ENCODE results near the gene ZNF616.

Gene ZNF616

DNA sequence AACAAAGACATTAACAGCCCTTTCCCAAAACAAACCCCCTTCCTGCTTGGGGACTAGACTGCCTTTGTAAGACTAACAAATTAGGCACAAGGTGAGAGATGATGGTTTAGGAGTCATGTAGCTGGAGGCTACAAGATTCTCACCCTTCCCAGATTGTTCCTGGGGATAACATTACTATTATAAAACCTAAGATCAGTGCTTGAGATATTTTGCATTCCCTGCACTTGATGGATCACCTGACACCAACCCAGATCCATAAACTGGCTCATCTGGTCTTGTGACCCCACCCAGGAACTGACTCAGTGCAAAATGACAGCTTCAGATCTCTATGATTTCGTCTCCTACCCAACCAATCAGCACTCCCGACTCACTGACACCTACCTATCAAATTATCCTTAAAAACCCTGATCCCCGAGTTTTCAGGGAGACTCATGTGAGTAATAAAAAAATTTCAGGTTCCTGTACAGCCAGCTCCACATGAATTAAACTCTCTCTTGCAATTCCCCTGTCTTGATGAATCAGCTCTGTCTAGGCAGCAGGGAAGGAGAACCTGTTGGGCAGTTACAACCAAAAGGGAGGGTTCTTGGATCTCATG, 2.4 kb upstream of the ZNF616 start:
- no peak for ATAC-seq
- TF ChIP-seq ZFP3 (CRISPR knock-in tag; IDR thresholded peaks at IDR 0.05): no peak
- TF ChIP-seq RARB (CRISPR knock-in tag; IDR thresholded peaks at IDR 0.05): no peak
- TF ChIP-seq PPARA (CRISPR knock-in tag; IDR thresholded peaks at IDR 0.05; ENCODE audit: borderline replicate concordance): no peak
- TF ChIP-seq TOX (CRISPR knock-in tag; IDR thresholded peaks at IDR 0.05; ENCODE audit: borderline replicate concordance): no peak
- TF ChIP-seq ARNTL (CRISPR knock-in tag; IDR thresholded peaks at IDR 0.05; ENCODE audit: borderline replicate concordance, low read depth): no peak
- TF ChIP-seq ZNF565 (CRISPR knock-in tag; conservative IDR thresholded peaks at IDR 0.05; ENCODE audit: low read depth): no peak
- no peak for TF ChIP-seq SNAI2 (CRISPR knock-in tag; IDR thresholded peaks at IDR 0.05)
- TF ChIP-seq ESRRG (CRISPR knock-in tag; IDR thresholded peaks at IDR 0.05): no peak
- no peak for TF ChIP-seq CSDC2 (CRISPR knock-in tag; IDR thresholded peaks at IDR 0.05)
- no peak for TF ChIP-seq TCF4 (CRISPR knock-in tag; IDR thresholded peaks at IDR 0.05; ENCODE audit: borderline replicate concordance)
- TF ChIP-seq ZC3H10 (CRISPR knock-in tag; IDR thresholded peaks at IDR 0.05): no peak
- TF ChIP-seq OSR1 (CRISPR knock-in tag; IDR thresholded peaks at IDR 0.05): no peak

DNA sequence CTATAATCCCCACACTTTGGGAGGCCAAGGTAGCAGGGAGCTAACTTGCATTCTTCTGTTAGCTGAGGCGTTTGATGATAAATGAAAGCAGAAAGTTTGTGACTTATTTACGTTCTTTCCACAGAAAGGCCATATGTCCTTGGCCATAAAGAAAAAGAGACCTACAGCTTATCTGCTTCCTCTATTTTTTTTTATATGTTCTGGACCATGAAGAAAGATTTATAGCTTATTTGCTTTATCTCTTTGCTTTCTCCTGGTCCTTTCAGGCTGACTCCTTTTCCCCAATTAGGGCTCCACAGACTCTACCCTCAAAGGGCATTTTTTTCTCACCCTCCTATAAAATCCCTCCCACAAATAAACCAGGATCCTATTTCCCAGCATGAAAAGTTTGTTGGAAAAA, 1.5 kb upstream of the ZNF616 start:
- ATAC-seq: no peak
- TF ChIP-seq ESRRG (CRISPR knock-in tag; IDR thresholded peaks at IDR 0.05) (no peak), TOX (CRISPR knock-in tag; IDR thresholded peaks at IDR 0.05; ENCODE audit: borderline replicate concordance) (no peak), SNAI2 (CRISPR knock-in tag; IDR thresholded peaks at IDR 0.05) (no peak), ZNF565 (CRISPR knock-in tag; conservative IDR thresholded peaks at IDR 0.05; ENCODE audit: low read depth) (no peak), ZC3H10 (CRISPR knock-in tag; IDR thresholded peaks at IDR 0.05) (no peak), ZFP30 (CRISPR knock-in tag; IDR thresholded peaks at IDR 0.05) (no peak), PPARA (CRISPR knock-in tag; IDR thresholded peaks at IDR 0.05; ENCODE audit: borderline replicate concordance) (no peak), GLIS3 (CRISPR knock-in tag; IDR thresholded peaks at IDR 0.05) (no peak), OSR1 (CRISPR knock-in tag; IDR thresholded peaks at IDR 0.05) (no peak), ARNTL (CRISPR knock-in tag; IDR thresholded peaks at IDR 0.05; ENCODE audit: borderline replicate concordance, low read depth) (no peak), BACH2 (CRISPR knock-in tag; IDR thresholded peaks at IDR 0.05; ENCODE audit: borderline replicate concordance) (no peak), CSDC2 (CRISPR knock-in tag; IDR thresholded peaks at IDR 0.05) (no peak)
- TF ChIP-seq, protein P1, sequence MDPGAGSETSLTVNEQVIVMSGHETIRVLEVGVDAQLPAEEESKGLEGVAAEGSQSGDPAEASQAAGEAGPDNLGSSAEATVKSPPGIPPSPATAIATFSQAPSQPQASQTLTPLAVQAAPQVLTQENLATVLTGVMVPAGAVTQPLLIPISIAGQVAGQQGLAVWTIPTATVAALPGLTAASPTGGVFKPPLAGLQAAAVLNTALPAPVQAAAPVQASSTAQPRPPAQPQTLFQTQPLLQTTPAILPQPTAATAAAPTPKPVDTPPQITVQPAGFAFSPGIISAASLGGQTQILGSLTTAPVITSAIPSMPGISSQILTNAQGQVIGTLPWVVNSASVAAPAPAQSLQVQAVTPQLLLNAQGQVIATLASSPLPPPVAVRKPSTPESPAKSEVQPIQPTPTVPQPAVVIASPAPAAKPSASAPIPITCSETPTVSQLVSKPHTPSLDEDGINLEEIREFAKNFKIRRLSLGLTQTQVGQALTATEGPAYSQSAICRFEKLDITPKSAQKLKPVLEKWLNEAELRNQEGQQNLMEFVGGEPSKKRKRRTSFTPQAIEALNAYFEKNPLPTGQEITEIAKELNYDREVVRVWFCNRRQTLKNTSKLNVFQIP (CRISPR knock-in tag; IDR thresholded peaks at IDR 0.05; ENCODE audit: borderline replicate concordance, low read depth): no peak
- TF ChIP-seq, protein P2, sequence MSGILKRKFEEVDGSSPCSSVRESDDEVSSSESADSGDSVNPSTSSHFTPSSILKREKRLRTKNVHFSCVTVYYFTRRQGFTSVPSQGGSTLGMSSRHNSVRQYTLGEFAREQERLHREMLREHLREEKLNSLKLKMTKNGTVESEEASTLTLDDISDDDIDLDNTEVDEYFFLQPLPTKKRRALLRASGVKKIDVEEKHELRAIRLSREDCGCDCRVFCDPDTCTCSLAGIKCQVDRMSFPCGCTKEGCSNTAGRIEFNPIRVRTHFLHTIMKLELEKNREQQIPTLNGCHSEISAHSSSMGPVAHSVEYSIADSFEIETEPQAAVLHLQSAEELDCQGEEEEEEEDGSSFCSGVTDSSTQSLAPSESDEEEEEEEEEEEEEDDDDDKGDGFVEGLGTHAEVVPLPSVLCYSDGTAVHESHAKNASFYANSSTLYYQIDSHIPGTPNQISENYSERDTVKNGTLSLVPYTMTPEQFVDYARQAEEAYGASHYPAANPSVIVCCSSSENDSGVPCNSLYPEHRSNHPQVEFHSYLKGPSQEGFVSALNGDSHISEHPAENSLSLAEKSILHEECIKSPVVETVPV (CRISPR knock-in tag; IDR thresholded peaks at IDR 0.05): no peak
- TF ChIP-seq, protein P3, sequence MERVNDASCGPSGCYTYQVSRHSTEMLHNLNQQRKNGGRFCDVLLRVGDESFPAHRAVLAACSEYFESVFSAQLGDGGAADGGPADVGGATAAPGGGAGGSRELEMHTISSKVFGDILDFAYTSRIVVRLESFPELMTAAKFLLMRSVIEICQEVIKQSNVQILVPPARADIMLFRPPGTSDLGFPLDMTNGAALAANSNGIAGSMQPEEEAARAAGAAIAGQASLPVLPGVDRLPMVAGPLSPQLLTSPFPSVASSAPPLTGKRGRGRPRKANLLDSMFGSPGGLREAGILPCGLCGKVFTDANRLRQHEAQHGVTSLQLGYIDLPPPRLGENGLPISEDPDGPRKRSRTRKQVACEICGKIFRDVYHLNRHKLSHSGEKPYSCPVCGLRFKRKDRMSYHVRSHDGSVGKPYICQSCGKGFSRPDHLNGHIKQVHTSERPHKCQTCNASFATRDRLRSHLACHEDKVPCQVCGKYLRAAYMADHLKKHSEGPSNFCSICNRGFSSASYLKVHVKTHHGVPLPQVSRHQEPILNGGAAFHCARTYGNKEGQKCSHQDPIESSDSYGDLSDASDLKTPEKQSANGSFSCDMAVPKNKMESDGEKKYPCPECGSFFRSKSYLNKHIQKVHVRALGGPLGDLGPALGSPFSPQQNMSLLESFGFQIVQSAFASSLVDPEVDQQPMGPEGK (CRISPR knock-in tag; IDR thresholded peaks at IDR 0.05; ENCODE audit: borderline replicate concordance): no peak
- TF ChIP-seq, protein P4, sequence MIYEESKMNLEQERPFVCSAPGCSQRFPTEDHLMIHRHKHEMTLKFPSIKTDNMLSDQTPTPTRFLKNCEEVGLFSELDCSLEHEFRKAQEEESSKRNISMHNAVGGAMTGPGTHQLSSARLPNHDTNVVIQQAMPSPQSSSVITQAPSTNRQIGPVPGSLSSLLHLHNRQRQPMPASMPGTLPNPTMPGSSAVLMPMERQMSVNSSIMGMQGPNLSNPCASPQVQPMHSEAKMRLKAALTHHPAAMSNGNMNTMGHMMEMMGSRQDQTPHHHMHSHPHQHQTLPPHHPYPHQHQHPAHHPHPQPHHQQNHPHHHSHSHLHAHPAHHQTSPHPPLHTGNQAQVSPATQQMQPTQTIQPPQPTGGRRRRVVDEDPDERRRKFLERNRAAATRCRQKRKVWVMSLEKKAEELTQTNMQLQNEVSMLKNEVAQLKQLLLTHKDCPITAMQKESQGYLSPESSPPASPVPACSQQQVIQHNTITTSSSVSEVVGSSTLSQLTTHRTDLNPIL (CRISPR knock-in tag; IDR thresholded peaks at IDR 0.05; ENCODE audit: low read depth): no peak

DNA sequence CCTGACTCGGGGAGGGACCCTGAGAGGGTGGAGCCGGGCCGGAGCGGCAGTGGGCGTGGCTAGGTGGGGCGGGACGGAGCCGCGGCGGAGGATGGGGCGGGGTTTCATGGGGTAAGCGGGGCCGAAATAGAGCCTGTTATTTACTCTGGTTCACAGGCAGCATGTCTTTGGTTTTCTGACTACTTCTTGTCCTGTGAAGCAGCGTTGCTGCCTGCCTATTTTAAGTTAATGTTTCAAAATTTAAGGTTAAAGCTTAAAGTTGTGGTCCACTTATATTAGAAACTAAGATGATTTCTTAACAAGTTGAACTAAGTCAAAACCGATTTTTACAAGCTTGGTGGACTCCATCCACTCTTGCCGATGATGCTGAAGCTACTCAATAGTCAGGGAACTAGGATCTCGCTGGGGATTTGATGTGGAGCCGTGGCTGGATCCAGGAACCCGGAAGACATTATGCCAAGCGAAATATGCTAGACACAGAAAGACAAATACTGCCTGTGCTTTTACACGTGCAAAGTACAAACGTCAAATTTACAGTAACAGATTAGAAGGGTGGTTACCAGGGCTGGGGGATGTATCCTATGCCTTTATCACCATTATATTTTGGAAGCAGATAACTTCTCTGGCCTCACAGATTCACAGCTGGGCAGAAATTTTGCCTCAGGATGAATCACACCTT, 433 bp upstream of the ZNF616 start:
- no peak for TF ChIP-seq PPARA (CRISPR knock-in tag; IDR thresholded peaks at IDR 0.05; ENCODE audit: borderline replicate concordance)
- TF ChIP-seq ZNF70 (CRISPR knock-in tag; IDR thresholded peaks at IDR 0.05): no peak
- no peak for TF ChIP-seq SNAI2 (CRISPR knock-in tag; IDR thresholded peaks at IDR 0.05)
- no peak for TF ChIP-seq ESRRG (CRISPR knock-in tag; IDR thresholded peaks at IDR 0.05)
- no peak for TF ChIP-seq OSR1 (CRISPR knock-in tag; IDR thresholded peaks at IDR 0.05)
- TF ChIP-seq, protein P2 (CRISPR knock-in tag; IDR thresholded peaks at IDR 0.05): no peak
- TF ChIP-seq GLIS3 (CRISPR knock-in tag; IDR thresholded peaks at IDR 0.05): no peak
- TF ChIP-seq, protein P1 (CRISPR knock-in tag; IDR thresholded peaks at IDR 0.05; ENCODE audit: borderline replicate concordance, low read depth): no peak
- TF ChIP-seq ISL1 (CRISPR knock-in tag; IDR thresholded peaks at IDR 0.05): no peak
- peak; percentile 96 for ATAC-seq

Data from SK-N-SH treated with all-trans-retinoic acid at 6 μM for 48 hours (cell line).